HG03066 (cell line): ENCODE measurements around the gene EPN2.

Experiments
- ATAC-seq: cut with Tn5 transposase; IDR thresholded peaks from one replicate; pipeline ENCODE4 v1.9.1; 2021; ENCODE audit warnings: low read depth; ENCODE audit not compliant: unreplicated experiment

The EPN2 gene

DNA sequence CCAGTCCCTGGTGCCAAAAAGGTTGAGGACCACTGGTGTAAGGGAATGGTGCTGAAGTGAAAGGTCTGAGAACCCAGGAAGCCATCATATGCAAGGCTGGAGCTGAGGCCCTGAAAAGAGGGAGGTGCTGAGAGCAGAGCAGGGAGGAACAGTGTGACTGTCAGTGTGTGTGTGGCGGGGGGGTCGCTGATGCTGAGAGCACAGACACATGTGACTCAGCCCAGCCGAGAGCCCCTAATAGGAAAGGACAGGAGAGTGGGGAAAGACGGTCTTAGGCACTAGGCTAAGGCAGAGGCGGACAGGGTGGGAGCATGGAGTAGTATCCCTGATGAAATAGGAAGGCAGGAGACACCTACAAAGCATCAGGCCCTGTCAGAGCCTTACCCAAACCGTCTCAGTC lies 124.2 kb downstream of the EPN2 start:
- no peak for ATAC-seq

DNA sequence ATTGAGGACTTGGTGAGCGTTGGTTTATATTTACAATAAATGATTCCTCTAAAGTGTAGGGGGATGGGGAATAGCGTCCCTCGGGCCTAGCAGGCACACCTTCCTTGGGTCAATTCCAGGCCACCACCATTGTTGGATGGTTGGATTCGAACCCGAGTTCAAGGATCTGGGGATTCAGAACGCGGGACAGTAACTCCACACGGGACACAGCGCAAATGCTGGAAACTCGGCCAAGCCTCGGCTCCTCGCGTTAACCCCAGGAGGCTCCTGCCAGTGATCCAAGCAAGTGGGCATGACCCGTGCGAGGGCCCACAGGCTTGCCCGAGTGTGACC lies 124.7 kb downstream of the EPN2 start:
- ATAC-seq = no peak

GRCh38 chr17:19362277-19363113 lies 125.3 kb downstream of the EPN2 start, which contains the start of gene B9D1:
B9D1 (minus strand) TSS chr17:19362723; CDS start chr17:19362569, 154 bp downstream.
- ATAC-seq = peak; percentile 79

GRCh38 chr17:19363114-19363438 lies 125.9 kb downstream of the EPN2 start:
- ATAC-seq = no peak

- no peak for ATAC-seq
Measured at GRCh38 chr17:19363460-19364035, 126.4 kb downstream of the EPN2 start.

- no peak for ATAC-seq
Measured at GRCh38 chr17:19364699-19365498, 127.7 kb downstream of the EPN2 start.

DNA sequence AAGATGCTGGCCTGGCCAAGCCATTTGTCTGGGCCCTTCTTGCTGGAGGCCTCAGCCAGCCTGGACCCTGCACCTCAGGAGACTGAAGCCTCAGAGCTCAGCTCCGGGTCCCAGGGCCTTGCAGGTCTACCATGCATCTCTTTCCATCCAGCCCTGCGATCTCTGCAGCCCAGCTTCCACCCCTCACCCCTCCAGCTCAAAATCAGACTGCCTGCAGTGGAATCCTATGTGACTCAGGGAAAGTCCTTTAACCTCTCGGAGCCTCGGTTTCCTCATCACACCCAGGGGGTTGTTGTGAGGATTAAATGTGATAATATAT lies 128.3 kb downstream of the EPN2 start:
- no peak for ATAC-seq

GRCh38 chr17:19365833-19366636 lies 128.9 kb downstream of the EPN2 start:
- no peak for ATAC-seq

- ATAC-seq = no peak
Measured at GRCh38 chr17:19366637-19366972, 129.4 kb downstream of the EPN2 start.

- ATAC-seq = no peak
Measured at GRCh38 chr17:19368229-19368628, 131.1 kb downstream of the EPN2 start.

DNA sequence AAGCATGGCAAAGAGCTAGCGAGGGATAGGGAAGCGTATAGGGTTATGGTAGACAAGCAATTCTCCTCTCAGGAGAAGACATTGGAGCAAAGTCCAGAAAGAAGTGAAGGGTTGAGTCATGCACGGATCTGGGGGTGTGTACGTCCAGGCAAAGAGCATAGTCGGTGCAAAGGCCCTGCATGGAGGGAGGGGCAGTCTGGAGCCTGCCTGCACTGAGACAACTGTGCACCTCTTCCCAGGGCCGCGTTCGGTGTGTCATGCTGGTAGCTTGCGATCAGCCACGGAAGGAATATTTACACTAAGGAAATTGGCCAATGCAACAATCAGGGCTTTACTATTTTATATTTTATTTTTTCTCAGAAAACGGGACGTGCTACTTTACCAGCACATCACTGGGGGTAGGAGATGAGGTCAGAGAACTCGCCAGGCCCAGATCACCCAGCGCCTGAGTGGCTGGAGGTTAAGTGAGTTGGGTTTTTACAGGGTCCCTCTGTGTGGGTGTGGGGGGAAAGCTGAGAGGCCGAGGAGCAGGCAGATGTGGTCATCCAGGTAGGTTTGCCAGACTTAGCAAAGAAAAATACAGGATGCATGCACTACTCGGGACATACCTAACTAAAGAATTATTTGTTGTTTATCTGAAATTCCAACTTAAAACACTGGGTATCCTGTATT lies 132.1 kb downstream of the EPN2 start:
- no peak for ATAC-seq

DNA sequence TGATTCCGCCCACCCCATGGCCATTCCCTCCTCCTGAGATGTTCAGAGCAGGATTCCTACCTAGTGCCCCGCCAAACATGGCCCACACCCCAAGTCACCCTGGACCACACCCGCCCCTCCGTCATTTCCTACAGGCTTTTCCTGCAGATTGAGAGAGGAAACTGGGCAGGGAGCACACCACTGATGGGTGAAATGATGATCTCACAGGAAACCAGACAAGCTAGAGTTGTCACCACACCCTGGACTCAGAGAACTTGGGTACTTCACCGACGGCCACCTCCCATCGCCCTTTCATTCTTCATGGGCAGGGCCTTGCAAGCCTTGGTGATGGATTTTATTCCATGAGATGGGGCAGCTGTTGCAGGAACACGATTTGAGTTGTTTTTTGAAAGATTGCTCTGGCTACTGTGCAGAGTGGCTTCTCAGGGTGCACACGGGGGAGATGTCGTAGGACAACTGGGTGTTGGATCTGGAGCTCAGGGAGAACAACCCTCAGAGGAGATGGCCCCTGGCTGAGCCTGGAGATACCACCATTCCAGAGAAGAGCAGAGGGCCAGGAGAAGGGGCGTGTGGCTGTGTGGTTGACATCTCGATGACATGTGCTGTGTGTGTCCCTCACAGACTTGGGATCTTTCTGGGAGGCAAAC lies 132.8 kb downstream of the EPN2 start:
- no peak for ATAC-seq

DNA sequence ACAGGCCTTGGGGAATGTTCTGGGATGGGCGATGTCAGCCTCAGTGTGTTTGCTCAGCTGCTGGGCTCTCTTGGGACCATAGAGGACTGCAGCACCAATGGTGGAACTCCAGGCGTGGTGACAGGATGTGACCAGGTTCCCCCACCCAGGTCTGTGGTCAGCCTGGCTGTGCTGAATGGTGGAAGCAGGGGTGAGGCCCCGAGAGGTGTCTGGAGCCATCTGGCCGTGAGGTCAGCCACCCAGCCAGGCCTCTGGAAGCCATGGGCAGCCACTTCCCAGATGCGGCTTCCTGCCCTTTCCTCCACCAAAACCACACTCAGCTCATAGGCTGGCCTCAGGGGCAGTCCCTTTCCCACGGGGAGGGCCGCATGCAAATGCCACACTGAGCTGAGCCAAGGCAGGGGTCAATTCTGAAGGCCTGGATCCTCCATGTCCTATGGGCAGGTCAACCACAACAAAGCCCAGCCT lies 133.4 kb downstream of the EPN2 start:
- no peak for ATAC-seq

GRCh38 chr17:19371259-19372010 lies 134.3 kb downstream of the EPN2 start:
- ATAC-seq = no peak

- no peak for ATAC-seq
Measured at GRCh38 chr17:19372011-19372370, 134.8 kb downstream of the EPN2 start.

- no peak for ATAC-seq
Measured at GRCh38 chr17:19372439-19372838, 135.3 kb downstream of the EPN2 start.

DNA sequence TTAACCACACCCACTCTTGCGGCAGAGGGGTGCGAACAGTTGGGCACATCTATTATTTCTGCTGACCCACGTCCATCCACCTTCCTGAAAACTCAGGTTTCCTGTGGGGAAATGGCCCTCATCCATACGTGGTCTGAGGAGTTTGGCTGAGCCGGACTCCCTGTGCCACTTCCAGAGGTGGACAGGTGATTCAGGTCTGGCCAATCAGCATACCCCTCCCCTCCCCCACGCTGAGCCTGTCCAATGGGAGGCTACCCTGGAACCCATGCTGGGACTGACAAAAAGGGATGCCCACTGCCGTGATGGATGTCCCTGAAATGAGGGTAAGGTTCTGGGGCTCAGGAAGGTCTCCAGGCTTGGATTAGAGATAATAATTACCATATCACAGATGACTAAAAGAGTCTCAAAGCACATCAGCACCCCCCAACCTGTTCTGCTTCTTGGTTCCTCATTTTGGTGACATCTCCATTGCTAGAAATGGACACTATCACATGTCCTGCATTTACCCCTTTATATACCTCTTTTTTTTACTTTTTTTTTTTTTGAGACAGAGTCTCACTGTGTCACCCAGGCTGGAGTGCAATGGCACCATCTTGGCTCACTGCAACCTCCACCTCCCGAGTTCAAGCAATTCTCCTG lies 135.8 kb downstream of the EPN2 start:
- ATAC-seq = no peak

- no peak for ATAC-seq
Measured at GRCh38 chr17:19374136-19374535, 137.0 kb downstream of the EPN2 start.

- ATAC-seq = no peak
Measured at GRCh38 chr17:19375732-19376131, 138.6 kb downstream of the EPN2 start.
